NCI-H510A (cell line): ENCODE data around the gene TMEM129.
"Not testable (repeated sequence)": the region's sequence is repeated elsewhere in the genome, so short reads cannot be mapped to it uniquely, and the experiment has no call there.

ENCODE experiments used
- DNase-seq: peaks from one replicate; lab custom pipeline; 2025; lab: John Stamatoyannopoulos, UW

TMEM129 gene

GRCh38 chr4:1693131-1693896 is 27.8 kb downstream of the TMEM129 start:
- DNase-seq: peak; percentile 53

- no peak for DNase-seq
Measured at GRCh38 chr4:1691737-1692373, 29.3 kb downstream of the TMEM129 start.

- no peak for DNase-seq
Measured at GRCh38 chr4:1690698-1691097, 30.4 kb downstream of the TMEM129 start.

GRCh38 chr4:1686440-1687036 is 34.6 kb downstream of the TMEM129 start:
- DNase-seq: no peak

- no peak for DNase-seq
Measured at GRCh38 chr4:1685235-1686150, 35.6 kb downstream of the TMEM129 start.

GRCh38 chr4:1684506-1685234 is 36.5 kb downstream of the TMEM129 start:
- no peak for DNase-seq

GRCh38 chr4:1683736-1684505 is 37.2 kb downstream of the TMEM129 start, which contains the start of gene FAM53A:
TSS of gene FAM53A (minus strand) at chr4:1684313. CDS start at chr4:1668741, 15,572 bp downstream.
- DNase-seq: peak; percentile 75

- no peak for DNase-seq
Measured at GRCh38 chr4:1683261-1683735, 37.8 kb downstream of the TMEM129 start.

GRCh38 chr4:1682860-1683259 is 38.3 kb downstream of the TMEM129 start:
- no peak for DNase-seq

- DNase-seq: no peak
Measured at GRCh38 chr4:1678244-1678643, 42.9 kb downstream of the TMEM129 start.

GRCh38 chr4:1676605-1677525 is 44.3 kb downstream of the TMEM129 start:
- no peak for DNase-seq

GRCh38 chr4:1675802-1676137 is 45.4 kb downstream of the TMEM129 start:
- no peak for DNase-seq

- no peak for DNase-seq
Measured at GRCh38 chr4:1675136-1675801, 45.9 kb downstream of the TMEM129 start.

GRCh38 chr4:1674682-1675081 is 46.4 kb downstream of the TMEM129 start:
- DNase-seq: no peak

GRCh38 chr4:1673671-1674070 is 47.5 kb downstream of the TMEM129 start:
- no peak for DNase-seq

- not testable (repeated sequence) for DNase-seq
Measured at GRCh38 chr4:1671011-1671410, 50.1 kb downstream of the TMEM129 start.

GRCh38 chr4:1670279-1670678 is 50.8 kb downstream of the TMEM129 start:
- no peak for DNase-seq

GRCh38 chr4:1669850-1670249 is 51.3 kb downstream of the TMEM129 start:
- no peak for DNase-seq

- DNase-seq: no peak
Measured at GRCh38 chr4:1669270-1669669, 51.9 kb downstream of the TMEM129 start.
